Trophoblast cell (in vitro differentiated cells and primary cell): ENCODE measurements around the gene MMS19.
A peak's percentile ranks its signal among the peaks of the same experiment; 100 is the strongest.

Experiments used
- DNase-seq, 2 donors: peaks; one replicate each; pipeline ENCODE4 v3.0.0-alpha.2; 2016
- H2AFZ ChIP-seq: 2 replicates; pipeline ENCODE4 v1.6.1; 2013; ENCODE audit warnings: low read length, moderate library complexity, mild to moderate bottlenecking; ENCODE audit not compliant: insufficient read depth, poor library complexity
- H2AK5ac ChIP-seq: 2 replicates; pipeline ENCODE4 v1.6.1; 2013; ENCODE audit warnings: mild to moderate bottlenecking, low read length
- H2BK120ac ChIP-seq: 2 replicates; pipeline ENCODE4 v1.6.1; 2013; ENCODE audit warnings: low read length, mild to moderate bottlenecking, moderate library complexity; ENCODE audit not compliant: insufficient read depth, poor library complexity
- H2BK12ac ChIP-seq: 2 replicates; pipeline ENCODE4 v1.6.1; 2013; ENCODE audit warnings: mild to moderate bottlenecking, low read length, moderate library complexity
- H2BK5ac ChIP-seq: 2 replicates; pipeline ENCODE4 v1.6.1; 2013; ENCODE audit warnings: low read length, low read depth, moderate library complexity, mild to moderate bottlenecking; ENCODE audit not compliant: poor library complexity
- H3K14ac ChIP-seq: 2 replicates; pipeline ENCODE4 v1.6.1; 2013; ENCODE audit warnings: mild to moderate bottlenecking, low read length
- H3K18ac ChIP-seq: 2 replicates; pipeline ENCODE4 v1.6.1; 2013; ENCODE audit warnings: mild to moderate bottlenecking, low read length
- H3K23ac ChIP-seq: 2 replicates; pipeline ENCODE4 v1.6.1; 2013; ENCODE audit warnings: low read length
- H3K27ac ChIP-seq: 2 replicates; pipeline ENCODE4 v1.5.1; 2013; ENCODE audit warnings: low read depth, mild to moderate bottlenecking, inconsistent platforms, low read length, moderate library complexity
- H3K27me3 ChIP-seq: 2 replicates; pipeline ENCODE4 v1.6.1; 2013; ENCODE audit warnings: inconsistent platforms, mild to moderate bottlenecking, low read length, moderate library complexity; ENCODE audit not compliant: insufficient read depth
- H3K36me3 ChIP-seq, 2 experiments: 1 replicate in 1 of 2; 2 replicates in 1 of 2; pipeline ENCODE4 v1.6.1; 2013; ENCODE audit warnings: low read length in 2 of 2, mild to moderate bottlenecking in 2 of 2, moderate library complexity in 1 of 2; ENCODE audit not compliant: insufficient read depth in 2 of 2, control insufficient read depth in 1 of 2
- H3K4ac ChIP-seq: 2 replicates; pipeline ENCODE4 v1.6.1; 2013; ENCODE audit warnings: low read depth, mild to moderate bottlenecking, low read length, moderate library complexity
- H3K4me1 ChIP-seq, 2 experiments: 1 replicate in 1 of 2; 2 replicates in 1 of 2; pipeline ENCODE4 v1.6.1; 2013; ENCODE audit warnings: low read length in 2 of 2, mild to moderate bottlenecking in 2 of 2, moderate library complexity in 1 of 2; ENCODE audit not compliant: insufficient read depth in 2 of 2, control insufficient read depth in 1 of 2
- H3K4me2 ChIP-seq: 2 replicates; pipeline ENCODE4 v1.6.1; 2013; ENCODE audit warnings: inconsistent platforms, mild to moderate bottlenecking, low read length, moderate library complexity
- H3K4me3 ChIP-seq: 2 replicates; pipeline ENCODE4 v1.5.1; 2013; ENCODE audit warnings: mild to moderate bottlenecking, low read depth, low read length, inconsistent platforms
- H3K79me1 ChIP-seq: one replicate; pipeline ENCODE4 v1.6.1; 2013; ENCODE audit warnings: low read length
- H3K79me2 ChIP-seq: 2 replicates; pipeline ENCODE4 v1.6.1; 2013; ENCODE audit warnings: low read length, mild to moderate bottlenecking; ENCODE audit not compliant: control insufficient read depth, insufficient read depth, poor library complexity
- H3K9ac ChIP-seq: 2 replicates; pipeline ENCODE4 v1.6.1; 2013; ENCODE audit warnings: mild to moderate bottlenecking, low read length
- H3K9me3 ChIP-seq: 2 replicates; pipeline ENCODE4 v1.6.1; 2013; ENCODE audit warnings: low read depth, mild to moderate bottlenecking, control low read depth, inconsistent platforms, low read length; ENCODE audit not compliant: insufficient read depth
- H4K12ac ChIP-seq: 2 replicates; pipeline ENCODE4 v1.6.1; 2013; ENCODE audit warnings: low read depth, mild to moderate bottlenecking, low read length, moderate library complexity
- H4K8ac ChIP-seq: 2 replicates; pipeline ENCODE4 v1.6.1; 2013; ENCODE audit warnings: low read depth, mild to moderate bottlenecking, low read length, moderate library complexity
- H4K91ac ChIP-seq: one replicate; pipeline ENCODE4 v1.6.1; 2013; ENCODE audit warnings: low read depth, mild to moderate bottlenecking, low read length, moderate library complexity
- WGBS: extraction: QIAGEN DNeasy Blood & Tissue Kit; methylation state at CpG from one replicate; pipeline ENCODE4 v1.1.7; 2013; ENCODE audit warnings: missing lambda C conversion rate; ENCODE audit not compliant: insufficient read length, insufficient coverage; ENCODE audit errors: extremely low coverage; 5-methylcytosine and 5-hydroxymethylcytosine counted together

The MMS19 gene

GRCh38 chr10:97445357-97445721 lies 52.9 kb downstream of the MMS19 start:
- peak overlapping the region; percentile 65 for H3K9ac ChIP-seq
- no peak overlapping the region for H2BK12ac ChIP-seq
- peak overlapping the region; percentile 73 for H2AK5ac ChIP-seq
- peak overlapping the region; percentile 83 for H3K4me3 ChIP-seq
- H3K36me3 ChIP-seq, result peaks cover 11 to 13% of the 10 kb centered on the region in 2 experiments
- H4K8ac ChIP-seq, result peak overlapping the region; percentile 50
- peak in 1 of 2 donors; percentile 33 for DNase-seq
- H2BK5ac ChIP-seq, result peak overlapping the region; percentile 3
- peaks cover 8% of the 10 kb centered on the region for H3K79me1 ChIP-seq
- H3K9me3 ChIP-seq, result no peaks in the 10 kb centered on the region
- H3K27me3 ChIP-seq, result no peaks in the 10 kb centered on the region
- H3K18ac ChIP-seq, result peak overlapping the region; percentile 4
- peaks cover 6% of the 10 kb centered on the region for H3K79me2 ChIP-seq
- peaks cover 0 to 9% of the 10 kb centered on the region in 2 experiments for H3K4me1 ChIP-seq
- no CpG with 5 or more reads among the region's 13 CpGs for whole genome bisulfite sequencing
- no peak overlapping the region for H3K27ac ChIP-seq
- H3K4ac ChIP-seq, result peak overlapping the region; percentile 28
- H4K91ac ChIP-seq, result peak overlapping the region; percentile 82
- H4K12ac ChIP-seq, result peak overlapping the region; percentile 16
- H3K14ac ChIP-seq, result peak overlapping the region; percentile 8
- H3K23ac ChIP-seq, result no peak overlapping the region
- H2BK120ac ChIP-seq, result no peak overlapping the region
- peak overlapping the region; percentile 80 for H2AFZ ChIP-seq
- peak overlapping the region; percentile 95 for H3K4me2 ChIP-seq

DNA sequence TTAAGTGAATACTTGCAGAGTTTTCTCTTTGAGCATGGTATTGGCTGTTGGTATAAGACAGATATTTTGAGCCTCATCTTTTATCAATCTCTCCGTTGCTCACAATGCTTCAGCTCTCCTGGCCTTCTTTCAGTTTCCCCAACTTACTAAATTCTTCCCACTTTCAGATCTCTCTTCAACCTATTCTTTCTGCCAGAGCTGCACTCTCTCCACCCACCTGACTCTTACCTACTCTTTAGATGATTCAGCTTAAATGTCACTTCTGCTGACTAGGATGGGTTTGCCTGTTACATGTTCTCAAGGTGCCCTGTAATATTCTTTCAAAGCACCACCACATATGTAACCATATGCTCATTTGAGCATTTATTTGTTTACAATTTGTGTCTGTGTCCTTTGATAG lies 54.0 kb downstream of the MMS19 start:
- no peak overlapping the region for H3K4ac ChIP-seq
- no peak overlapping the region for H3K9ac ChIP-seq
- H2AK5ac ChIP-seq, result no peak overlapping the region
- H3K14ac ChIP-seq, result no peak overlapping the region
- H3K4me1 ChIP-seq, result peaks cover 0 to 6% of the 10 kb centered on the region in 2 experiments
- H3K79me2 ChIP-seq, result peaks cover 6% of the 10 kb centered on the region
- no peak overlapping the region for H2AFZ ChIP-seq
- no peak overlapping the region for H3K23ac ChIP-seq
- no peak for DNase-seq
- no peak overlapping the region for H2BK120ac ChIP-seq
- H2BK5ac ChIP-seq, result no peak overlapping the region
- H3K27ac ChIP-seq, result no peak overlapping the region
- no peaks in the 10 kb centered on the region for H3K9me3 ChIP-seq
- H4K12ac ChIP-seq, result no peak overlapping the region
- no CpG with 5 or more reads among the region's 1 CpG for WGBS
- no peak overlapping the region for H4K91ac ChIP-seq
- peaks cover 11 to 15% of the 10 kb centered on the region in 2 experiments for H3K36me3 ChIP-seq
- H3K27me3 ChIP-seq, result no peaks in the 10 kb centered on the region
- peaks cover 8% of the 10 kb centered on the region for H3K79me1 ChIP-seq
- H3K4me2 ChIP-seq, result no peak overlapping the region
- H4K8ac ChIP-seq, result no peak overlapping the region
- no peak overlapping the region for H2BK12ac ChIP-seq
- H3K4me3 ChIP-seq, result no peak overlapping the region
- H3K18ac ChIP-seq, result no peak overlapping the region

- H3K79me1 ChIP-seq, result peaks cover 8% of the 10 kb centered on the region
- H3K14ac ChIP-seq, result no peak overlapping the region
- H4K12ac ChIP-seq, result no peak overlapping the region
- H3K4ac ChIP-seq, result no peak overlapping the region
- H3K9me3 ChIP-seq, result no peaks in the 10 kb centered on the region
- H2BK5ac ChIP-seq, result no peak overlapping the region
- no peak overlapping the region for H2AK5ac ChIP-seq
- H3K23ac ChIP-seq, result no peak overlapping the region
- peaks cover 23 to 27% of the 10 kb centered on the region in 2 experiments for H3K36me3 ChIP-seq
- no peaks in the 10 kb centered on the region for H3K27me3 ChIP-seq
- H3K9ac ChIP-seq, result no peak overlapping the region
- no peak overlapping the region for H4K8ac ChIP-seq
- H3K27ac ChIP-seq, result no peak overlapping the region
- no peak overlapping the region for H4K91ac ChIP-seq
- H2BK120ac ChIP-seq, result no peak overlapping the region
- DNase-seq, result no peak
- WGBS, result no CpG with 5 or more reads among the region's 1 CpG
- H3K4me1 ChIP-seq, result peaks cover 0 to 4% of the 10 kb centered on the region in 2 experiments
- no peak overlapping the region for H2BK12ac ChIP-seq
- peaks cover 6% of the 10 kb centered on the region for H3K79me2 ChIP-seq
- no peak overlapping the region for H2AFZ ChIP-seq
- H3K4me2 ChIP-seq, result no peak overlapping the region
- H3K18ac ChIP-seq, result no peak overlapping the region
- H3K4me3 ChIP-seq, result no peak overlapping the region
Observed at GRCh38 chr10:97442277-97442676, 55.9 kb downstream of the MMS19 start.

GRCh38 chr10:97435211-97435610 lies 63.0 kb downstream of the MMS19 start:
- no peak overlapping the region for H4K8ac ChIP-seq
- no peaks in the 10 kb centered on the region for H3K79me1 ChIP-seq
- WGBS, result 100% methylated on average over 1 of the region's 6 CpGs

More at GRCh38 chr10:97435211-97435610, 63.0 kb downstream of the MMS19 start:
- Histone ChIP-seq H2AFZ (no peak overlapping the region), H3K4me2 (no peak overlapping the region), H2BK12ac (no peak overlapping the region), H3K4me3 (no peak overlapping the region), H3K18ac (no peak overlapping the region), H3K9ac (no peak overlapping the region), H3K4me1 (no peaks in the 10 kb centered on the region), H3K9me3 (no peaks in the 10 kb centered on the region), H2BK120ac (no peak overlapping the region), H3K36me3 (peaks cover 40 to 57% of the 10 kb centered on the region in 2 experiments), H2AK5ac (no peak overlapping the region), H3K23ac (no peak overlapping the region), H3K27ac (no peak overlapping the region), H3K14ac (no peak overlapping the region), H3K79me2 (no peaks in the 10 kb centered on the region), H4K12ac (no peak overlapping the region), H2BK5ac (no peak overlapping the region), H3K27me3 (no peaks in the 10 kb centered on the region), H3K4ac (no peak overlapping the region), H4K91ac (no peak overlapping the region)
- no peak for DNase-seq
